GM18870 (cell line): Measurements from ENCODE around the gene C14orf119.

Source experiments
- ATAC-seq: cut with Tn5 transposase; IDR thresholded peaks from one replicate; pipeline ENCODE4 v1.9.1; 2021; ENCODE audit warnings: moderate library complexity; ENCODE audit not compliant: unreplicated experiment

Gene C14orf119

GRCh38 chr14:23095196-23096108 lies at the start of gene C14orf119:
Gene C14orf119, plus strand, starts transcription at chr14:23095505. Its CDS starts 2,154 bp downstream, at chr14:23097659.
- ATAC-seq: peak; percentile 96

GRCh38 chr14:23047034-23047634 lies 48.2 kb upstream of the C14orf119 start:
- ATAC-seq: no peak

GRCh38 chr14:23047751-23048693 lies 47.3 kb upstream of the C14orf119 start:
- no peak for ATAC-seq

GRCh38 chr14:23049011-23049410 lies 46.3 kb upstream of the C14orf119 start:
- ATAC-seq: no peak

- no peak for ATAC-seq
Measured at GRCh38 chr14:23051141-23052057, 43.9 kb upstream of the C14orf119 start.

GRCh38 chr14:23052182-23052623 lies 43.1 kb upstream of the C14orf119 start:
- ATAC-seq: no peak

- no peak for ATAC-seq
Measured at GRCh38 chr14:23052671-23053070, 42.6 kb upstream of the C14orf119 start.

GRCh38 chr14:23053426-23053825 lies 41.9 kb upstream of the C14orf119 start:
- no peak for ATAC-seq

GRCh38 chr14:23054000-23054811 lies 41.1 kb upstream of the C14orf119 start:
- no peak for ATAC-seq

- ATAC-seq: no peak
Measured at GRCh38 chr14:23055147-23055550, 40.2 kb upstream of the C14orf119 start.

GRCh38 chr14:23055621-23056144 lies 39.6 kb upstream of the C14orf119 start:
- no peak for ATAC-seq

- ATAC-seq: no peak
Measured at GRCh38 chr14:23056145-23056955, 39.0 kb upstream of the C14orf119 start.

- no peak for ATAC-seq
Measured at GRCh38 chr14:23056956-23057756, 38.1 kb upstream of the C14orf119 start, which contains the start of gene CDH24. Gene CDH24, minus strand, starts transcription at chr14:23057520. Its CDS starts 1,787 bp downstream, at chr14:23055733.

- no peak for ATAC-seq
Measured at GRCh38 chr14:23057757-23058653, 37.3 kb upstream of the C14orf119 start.

GRCh38 chr14:23058654-23059504 lies 36.4 kb upstream of the C14orf119 start:
- ATAC-seq: no peak
